ENCODE results near the gene UBXN10.

Gene UBXN10

GRCh38 chr1:20234788-20235535 lies 49.1 kb downstream of the UBXN10 start:
- DNase-seq (ENCODE audit: low spot score), result no peak

GRCh38 chr1:20237646-20238045 lies 51.8 kb downstream of the UBXN10 start:
- DNase-seq (ENCODE audit: low spot score), result no peak

DNA sequence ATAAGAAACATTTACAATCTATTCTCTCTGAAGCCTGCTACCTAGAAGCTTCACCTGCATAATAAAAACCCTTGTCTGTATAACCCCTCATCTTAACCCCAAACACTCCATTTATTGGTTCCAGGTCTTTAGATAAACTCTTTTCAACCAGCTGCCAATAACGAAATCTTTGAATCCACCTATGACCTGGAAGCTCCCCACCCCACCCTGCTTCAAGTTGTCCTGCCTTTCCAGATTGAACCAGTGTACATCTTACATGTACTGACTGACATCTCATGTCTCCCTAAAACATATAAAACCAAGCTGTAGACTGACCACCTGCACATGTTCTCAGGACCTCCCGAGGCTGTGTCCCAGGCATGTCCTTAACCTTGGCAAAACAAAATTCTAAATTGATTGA lies 54.1 kb downstream of the UBXN10 start:
- DNase-seq (ENCODE audit: low spot score), result no peak

- no peak for DNase-seq (ENCODE audit: low spot score)
Measured at GRCh38 chr1:20242890-20243479, 57.1 kb downstream of the UBXN10 start.

All from D341Med (cell line).